Measurements from ENCODE around the gene CAPZA1. TPM values are rescaled to one million over a fixed set of nuclear protein-coding genes. Genes with fewer than 3 reads are reported as not detected.

The CAPZA1 gene
- total and polyA plus RNA-seq, 2 of the 8 experiments (the other 6 are each of a cell fraction or from before 2014, with no cell fraction given): 48.9 to 107 TPM

DNA sequence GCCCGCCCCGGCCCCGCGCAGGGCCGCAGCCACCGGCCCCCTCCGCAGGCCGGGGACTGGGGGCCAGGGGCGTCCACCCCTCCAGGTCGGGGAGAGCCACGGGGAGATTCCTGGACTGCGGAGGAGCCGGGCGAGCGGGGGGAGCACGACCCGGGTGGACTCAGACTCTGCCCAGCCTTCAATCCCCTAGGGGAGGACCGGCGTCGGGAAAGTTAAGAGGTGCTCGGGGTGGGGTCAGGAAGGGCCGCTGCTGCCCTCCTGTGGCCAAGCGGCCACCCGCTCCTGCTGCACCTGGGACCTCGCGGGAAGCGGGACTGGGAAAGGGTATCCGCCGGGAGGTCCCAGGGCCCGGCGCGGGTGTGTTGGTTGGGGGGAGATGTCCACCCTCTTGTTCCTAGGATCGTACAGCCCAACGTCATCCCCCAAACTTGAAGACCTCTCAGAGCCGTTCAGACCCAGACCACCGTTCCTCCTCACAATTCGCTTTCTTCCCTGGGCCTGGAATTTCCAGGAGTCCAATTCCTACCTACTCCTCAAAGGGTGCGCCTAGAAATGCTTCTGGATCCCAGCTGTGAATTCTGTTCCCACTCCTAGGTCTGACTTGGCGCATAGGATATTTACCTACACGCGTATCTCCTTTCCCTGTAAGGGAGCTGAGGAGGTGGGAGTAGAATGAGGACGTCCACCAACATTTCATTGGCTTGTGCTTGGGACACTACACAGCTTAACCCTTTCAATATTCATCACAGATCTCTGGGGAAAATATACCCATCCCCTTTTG, 87.8 kb downstream of the CAPZA1 start (continued):
- no peak for TF ChIP-seq CHD7 (IDR thresholded peaks at IDR 0.05; ENCODE audit: insufficient replicate concordance, low read length)
- TF ChIP-seq RBBP5 (IDR thresholded peaks at IDR 0.05; ENCODE audit: borderline replicate concordance, low read depth, low read length): 0 out of 2 replicates have a peak, but pooled peaks have one; percentile 42
- TF ChIP-seq SIN3A (conservative IDR thresholded peaks at IDR 0.05 in 1 of 2, IDR thresholded peaks at IDR 0.05 in 1 of 2; ENCODE audit: low read depth in 1 of 2, low read length in 2 of 2): peak; percentile 61 to 71; a peak in 1 of 4 replicates
- no peak for TF ChIP-seq SAP30 (IDR thresholded peaks at IDR 0.05; ENCODE audit: insufficient read depth, insufficient replicate concordance, low read length)
- TF ChIP-seq, protein P1, sequence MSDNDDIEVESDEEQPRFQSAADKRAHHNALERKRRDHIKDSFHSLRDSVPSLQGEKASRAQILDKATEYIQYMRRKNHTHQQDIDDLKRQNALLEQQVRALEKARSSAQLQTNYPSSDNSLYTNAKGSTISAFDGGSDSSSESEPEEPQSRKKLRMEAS (IDR thresholded peaks at IDR 0.05): no peak; the same call in 1 of the 2 replicates
- peak; percentile 79 for TF ChIP-seq BRCA1 (IDR thresholded peaks at IDR 0.05; ENCODE audit: low read depth, low read length)
- no peak for TF ChIP-seq CEBPB (IDR thresholded peaks at IDR 0.05; ENCODE audit: low read depth, low read length)
- TF ChIP-seq EGR1 (IDR thresholded peaks at IDR 0.05; ENCODE audit: borderline replicate concordance, low read depth, low read length): no peak
- no peak for TF ChIP-seq KDM5A (IDR thresholded peaks at IDR 0.05; ENCODE audit: low read length)
